Measurements from ENCODE around the gene PDGFB.

The PDGFB gene

GRCh38 chr22:39290724-39291161, 46.0 kb upstream of the PDGFB start:
- H3K4me3 ChIP-seq (replicated peaks; ENCODE audit: low read depth, low read length): no peak overlapping the region
- no peaks in the 10 kb centered on the region for H3K36me3 ChIP-seq (ENCODE audit: control insufficient read depth, insufficient read depth, low read length)
- no peak for TF ChIP-seq CTCF (IDR thresholded peaks at IDR 0.05; ENCODE audit: insufficient read depth, low read length, poor library complexity, severe bottlenecking)
- DNase-seq (ENCODE audit: extremely low read depth, insufficient read length): no peak
- H3K27me3 ChIP-seq (replicated peaks; ENCODE audit: control insufficient read depth, insufficient read depth, low read length): no peaks in the 10 kb centered on the region

GRCh38 chr22:39289975-39290720, 45.4 kb upstream of the PDGFB start:
- TF ChIP-seq CTCF (IDR thresholded peaks at IDR 0.05; ENCODE audit: insufficient read depth, low read length, poor library complexity, severe bottlenecking): no peak
- DNase-seq (ENCODE audit: extremely low read depth, insufficient read length): no peak
- no peak overlapping the region for H3K4me3 ChIP-seq (replicated peaks; ENCODE audit: low read depth, low read length)
- no peaks in the 10 kb centered on the region for H3K36me3 ChIP-seq (ENCODE audit: control insufficient read depth, insufficient read depth, low read length)
- H3K27me3 ChIP-seq (replicated peaks; ENCODE audit: control insufficient read depth, insufficient read depth, low read length): no peaks in the 10 kb centered on the region

- Histone ChIP-seq H3K4me3 (replicated peaks; ENCODE audit: low read depth, low read length) (no peak overlapping the region), H3K27me3 (replicated peaks; ENCODE audit: control insufficient read depth, insufficient read depth, low read length) (no peaks in the 10 kb centered on the region)
- no peak for DNase-seq (ENCODE audit: extremely low read depth, insufficient read length)
These were observed 44.8 kb upstream of the PDGFB start for GRCh38 chr22:39289533-39289932.

GRCh38 chr22:39288135-39288898, 43.5 kb upstream of the PDGFB start:
- no peaks in the 10 kb centered on the region for H3K36me3 ChIP-seq (ENCODE audit: control insufficient read depth, insufficient read depth, low read length)
- H3K27me3 ChIP-seq (replicated peaks; ENCODE audit: control insufficient read depth, insufficient read depth, low read length): no peaks in the 10 kb centered on the region
- H3K4me3 ChIP-seq (replicated peaks; ENCODE audit: low read depth, low read length): no peak overlapping the region
- DNase-seq (ENCODE audit: extremely low read depth, insufficient read length): no peak
- TF ChIP-seq CTCF (IDR thresholded peaks at IDR 0.05; ENCODE audit: insufficient read depth, low read length, poor library complexity, severe bottlenecking): no peak

More at GRCh38 chr22:39289533-39289932, 44.8 kb upstream of the PDGFB start:
- TF ChIP-seq CTCF (IDR thresholded peaks at IDR 0.05; ENCODE audit: insufficient read depth, low read length, poor library complexity, severe bottlenecking): no peak
- no peaks in the 10 kb centered on the region for H3K36me3 ChIP-seq (ENCODE audit: control insufficient read depth, insufficient read depth, low read length)

- no peak overlapping the region for H3K4me3 ChIP-seq (replicated peaks; ENCODE audit: low read depth, low read length)
- H3K36me3 ChIP-seq (ENCODE audit: control insufficient read depth, insufficient read depth, low read length): no peaks in the 10 kb centered on the region
- no peak for DNase-seq (ENCODE audit: extremely low read depth, insufficient read length)
- TF ChIP-seq CTCF (IDR thresholded peaks at IDR 0.05; ENCODE audit: insufficient read depth, low read length, poor library complexity, severe bottlenecking): peak; percentile 14
- no peaks in the 10 kb centered on the region for H3K27me3 ChIP-seq (replicated peaks; ENCODE audit: control insufficient read depth, insufficient read depth, low read length)
These were observed 42.4 kb upstream of the PDGFB start for GRCh38 chr22:39287076-39287725.
